CD14-positive monocyte (primary cell): ENCODE results near the gene KIF5B. TPM values are rescaled to one million over a fixed set of nuclear protein-coding genes. Genes with fewer than 3 reads are reported as not detected.

Source experiments
- DNase-seq, 3 donors: peaks; one replicate each; pipeline ENCODE4 v3.0.0-alpha.2; 2011 to 2022
- H2AFZ ChIP-seq: 2 replicates; pipeline ENCODE4 v1.6.0; 2012; ENCODE audit warnings: mild to moderate bottlenecking, low read depth, low read length, inconsistent platforms; ENCODE audit not compliant: insufficient read depth, poor library complexity, severe bottlenecking
- H3K27ac ChIP-seq, 2 donors: 1 replicate in 1 of 2; 2 replicates in 1 of 2; pipeline ENCODE4 v1.5.1; 2012 to 2013; ENCODE audit warnings: low read length in 2 of 2, control low read depth in 1 of 2, inconsistent platforms in 1 of 2, low read depth in 1 of 2, mild to moderate bottlenecking in 1 of 2
- H3K27me3 ChIP-seq, 2 donors: one replicate each; pipeline versions ENCODE4 v1.6.0 to v1.6.1; 2011 to 2013; ENCODE audit warnings: low read length in 2 of 2; ENCODE audit not compliant: control insufficient read depth in 2 of 2, insufficient read depth in 2 of 2
- H3K36me3 ChIP-seq, 2 donors: replicated peaks in 1 of 2; 1 replicate in 1 of 2; 2 replicates in 1 of 2; pipeline versions ENCODE4 v1.5.1 to v1.6.1; 2012 to 2013; ENCODE audit warnings: low read length in 2 of 2, control low read depth in 1 of 2, inconsistent platforms in 1 of 2, mild to moderate bottlenecking in 1 of 2; ENCODE audit not compliant: insufficient read depth in 2 of 2, control insufficient read depth in 1 of 2
- H3K4me1 ChIP-seq, 2 donors: 1 replicate in 1 of 2; 2 replicates in 1 of 2; pipeline versions ENCODE4 v1.5.1 to v1.6.1; 2012 to 2013; ENCODE audit warnings: low read length in 2 of 2, control low read depth in 1 of 2, inconsistent platforms in 1 of 2, mild to moderate bottlenecking in 1 of 2, moderate library complexity in 1 of 2; ENCODE audit not compliant: insufficient read depth in 2 of 2, control insufficient read depth in 1 of 2
- H3K4me2 ChIP-seq: replicated peaks from 2 replicates; pipeline ENCODE3; 2012; ENCODE audit warnings: low read length, moderate library complexity, mild to moderate bottlenecking; ENCODE audit not compliant: poor library complexity, severe bottlenecking; ENCODE audit errors: extremely low read depth
- H3K4me3 ChIP-seq, 3 experiments: fragments of 200-600 bp in 1 of 3; sonication (generic) in 1 of 3; replicated peaks in 1 of 3; 1 replicate in 2 of 3; 2 replicates in 1 of 3; pipeline ENCODE4 v1.5.1; 2011 to 2013; ENCODE audit warnings: low read length in 3 of 3, mild to moderate bottlenecking in 3 of 3, control low read depth in 2 of 3, low read depth in 2 of 3, inconsistent platforms in 1 of 3, moderate library complexity in 1 of 3
- H3K79me2 ChIP-seq: 2 replicates; pipeline ENCODE4 v1.6.0; 2012; ENCODE audit warnings: mild to moderate bottlenecking, control low read depth, inconsistent platforms, low read length, moderate library complexity; ENCODE audit not compliant: insufficient read depth
- H3K9ac ChIP-seq: 2 replicates; pipeline ENCODE4 v1.6.0; 2017; ENCODE audit warnings: low read length, mild to moderate bottlenecking; ENCODE audit not compliant: insufficient read depth, poor library complexity, severe bottlenecking
- H3K9me3 ChIP-seq, 2 donors: replicated peaks in 1 of 2; 1 replicate in 1 of 2; 2 replicates in 1 of 2; pipeline versions ENCODE4 v1.5.1 to v1.6.1; 2012 to 2013; ENCODE audit warnings: low read length in 2 of 2, control low read depth in 1 of 2; ENCODE audit not compliant: control insufficient read depth in 1 of 2, insufficient read depth in 1 of 2
- H4K20me1 ChIP-seq: 2 replicates; pipeline ENCODE4 v1.6.0; 2012; ENCODE audit warnings: mild to moderate bottlenecking, low read length, control low read depth, moderate library complexity; ENCODE audit not compliant: insufficient read depth
- H3K27ac Mint-ChIP-seq, 7 donors: one replicate each; pipeline ENCODE4 v1.8.0; 2020; ENCODE audit warnings: mild to moderate bottlenecking in 7 of 7, mixed read lengths in 7 of 7, moderate library complexity in 6 of 7, inconsistent platforms in 2 of 7
- H3K27me3 Mint-ChIP-seq, 3 donors: one replicate each; pipeline ENCODE4 v1.8.0; 2021 to 2022; ENCODE audit warnings: low read depth in 3 of 3, mild to moderate bottlenecking in 3 of 3, mixed read lengths in 3 of 3, moderate library complexity in 3 of 3, inconsistent platforms in 1 of 3
- H3K36me3 Mint-ChIP-seq, 2 donors: one replicate each; pipeline ENCODE4 v1.8.0; 2020; ENCODE audit warnings: mixed read lengths in 2 of 2, inconsistent platforms in 1 of 2, mild to moderate bottlenecking in 1 of 2
- H3K4me1 Mint-ChIP-seq: one replicate; pipeline ENCODE4 v1.8.0; 2020; ENCODE audit warnings: mild to moderate bottlenecking, mixed read lengths
- H3K4me3 Mint-ChIP-seq, 2 donors: one replicate each; pipeline ENCODE4 v1.8.0; 2020; ENCODE audit warnings: mild to moderate bottlenecking in 2 of 2, mixed read lengths in 2 of 2, moderate library complexity in 1 of 2
- H3K9me3 Mint-ChIP-seq, 7 donors: one replicate each; pipeline ENCODE4 v1.8.0; 2020 to 2022; ENCODE audit warnings: mixed read lengths in 7 of 7, mild to moderate bottlenecking in 6 of 7, moderate library complexity in 6 of 7, inconsistent platforms in 2 of 7
- CTCF ChIP-seq: fragments of 200-600 bp; IDR thresholded peaks from one replicate; pipeline ENCODE4 v1.8.0; 2022; ENCODE audit warnings: antibody characterized with exemption, mild to moderate bottlenecking
- WGBS: methylation state at CpG from one replicate; pipeline ENCODE4 v1.1.5; 2013; ENCODE audit warnings: missing lambda C conversion rate; ENCODE audit not compliant: insufficient coverage; 5-methylcytosine and 5-hydroxymethylcytosine counted together
- intact Hi-C, 2 donors: fragments of 100-400 bp; cut with micrococcal nuclease; formaldehyde crosslinking; loops; one replicate each; pipeline versions ENCODE4 v1.15.0 to v1.15.1; 2023
- polyA plus RNA-seq, 3 donors: library from polyadenylated mRNA; depleted of rRNA in 1 of 3; unstranded in 2 of 3; stranded (reverse) in 1 of 3; fragments of 300-500 nt in 2 of 3; fragments of >200 nt in 1 of 3; fragmentation: Illumina TruSeq in 2 of 3; gene quantifications; 1 replicate in 2 of 3; 2 replicates in 1 of 3; pipeline ENCODE4 v1.2.3, GENCODE V29; 2012 to 2021

KIF5B gene
- polyA plus RNA-seq, 3 donors = 15.2 to 32.9 (median 18.9) TPM

- Mint-ChIP-seq H3K9me3 (no peaks in the 10 kb centered on the region), H3K36me3 (peaks cover 0 to 4% of the 10 kb centered on the region in 2 donors), H3K4me3 (no peak overlapping the region), H3K27ac (no peak overlapping the region), H3K4me1 (peaks cover 15% of the 10 kb centered on the region), H3K27me3 (peaks cover 0 to 7% (median 0%) of the 10 kb centered on the region in 3 donors)
- H3K27me3 ChIP-seq = no peaks in the 10 kb centered on the region
- DNase-seq = no peak
- peaks cover 2 to 8% of the 10 kb centered on the region in 2 donors for H3K4me1 ChIP-seq
- no peaks in the 10 kb centered on the region for H3K79me2 ChIP-seq
- H3K27ac ChIP-seq = no peak overlapping the region
- intact Hi-C loops = loop anchor here in 1 of 2 donors (10.0 kb wide), 1 partner anchor 136 kb away; no protein-coding TSS in a partner anchor
- no peak overlapping the region for H3K4me2 ChIP-seq
- peaks cover 18% of the 10 kb centered on the region for H4K20me1 ChIP-seq
- H3K9me3 ChIP-seq = no peaks in the 10 kb centered on the region
- H3K9ac ChIP-seq = no peak overlapping the region
- H3K36me3 ChIP-seq = no peaks in the 10 kb centered on the region
- 100% methylated on average over 3 of the region's 4 CpGs for WGBS
- no peak overlapping the region for H2AFZ ChIP-seq
- H3K4me3 ChIP-seq = no peak overlapping the region
- no peak for TF ChIP-seq CTCF
These were observed 55.3 kb downstream of the KIF5B start for GRCh38 chr10:32000937-32001336.

- H3K9ac ChIP-seq = no peak overlapping the region
- H3K9me3 ChIP-seq = no peaks in the 10 kb centered on the region
- TF ChIP-seq CTCF = no peak
- H3K79me2 ChIP-seq = no peaks in the 10 kb centered on the region
- intact Hi-C loops = loop anchor here (10.0 kb wide), 2 partner anchors 135 to 1275 kb away; no protein-coding TSS in a partner anchor
- no CpG with 5 or more reads among the region's 3 CpGs for WGBS
- Mint-ChIP-seq H3K4me3 (no peak overlapping the region), H3K4me1 (peaks cover 15% of the 10 kb centered on the region), H3K27ac (no peak overlapping the region), H3K36me3 (no peaks in the 10 kb centered on the region), H3K27me3 (peaks cover 0 to 7% (median 0%) of the 10 kb centered on the region in 3 donors), H3K9me3 (no peaks in the 10 kb centered on the region)
- H3K4me3 ChIP-seq = no peak overlapping the region
- H3K4me2 ChIP-seq = no peak overlapping the region
- no peak for DNase-seq
- H3K36me3 ChIP-seq = no peaks in the 10 kb centered on the region
- H2AFZ ChIP-seq = no peak overlapping the region
- no peak overlapping the region for H3K27ac ChIP-seq
- H3K4me1 ChIP-seq = peaks cover 2 to 8% of the 10 kb centered on the region in 2 donors
- H3K27me3 ChIP-seq = no peaks in the 10 kb centered on the region
- H4K20me1 ChIP-seq = peaks cover 7% of the 10 kb centered on the region
These were observed 56.4 kb downstream of the KIF5B start for GRCh38 chr10:31999836-32000235.
